Lung (tissue), 12 donors: ENCODE results near the gene MBP. TPM values are rescaled to one million over a fixed set of nuclear protein-coding genes. Genes with fewer than 3 reads are reported as not detected.

ENCODE experiments used
- ATAC-seq: fragments of 200-7000 bp; cut with Tn5 transposase; one replicate; pipeline ENCODE4 v1.9.1; 2020; ENCODE audit warnings: moderate number of reproducible peaks; ENCODE audit not compliant: insufficient read depth, low FRiP score
- DNase-seq, 3 donors: peaks; one replicate each; pipeline ENCODE4 v3.0.0-alpha.2; 2013 to 2017
- H3K27ac ChIP-seq, 2 donors: one replicate each; pipeline ENCODE4 v1.5.1; 2013; ENCODE audit warnings: mild to moderate bottlenecking in 2 of 2, moderate library complexity in 2 of 2, control low read depth in 1 of 2, inconsistent platforms in 1 of 2, low read depth in 1 of 2, low read length in 1 of 2
- H3K27me3 ChIP-seq, 3 donors: one replicate each; pipeline ENCODE4 v1.5.1; 2013; ENCODE audit warnings: low read length in 2 of 3; ENCODE audit not compliant: control insufficient read depth in 3 of 3, insufficient read depth in 3 of 3
- H3K36me3 ChIP-seq, 4 donors: one replicate each; pipeline ENCODE4 v1.5.1; 2013; ENCODE audit warnings: low read length in 4 of 4, mild to moderate bottlenecking in 1 of 4, moderate library complexity in 1 of 4; ENCODE audit not compliant: control insufficient read depth in 4 of 4, insufficient read depth in 4 of 4
- H3K4me1 ChIP-seq, 5 donors: one replicate each; pipeline ENCODE4 v1.5.1; 2013; ENCODE audit warnings: low read length in 5 of 5, mild to moderate bottlenecking in 2 of 5, moderate library complexity in 1 of 5; ENCODE audit not compliant: control insufficient read depth in 5 of 5, insufficient read depth in 5 of 5
- H3K4me3 ChIP-seq: one replicate; pipeline ENCODE4 v1.5.1; 2013; ENCODE audit warnings: mild to moderate bottlenecking, control low read depth, moderate library complexity
- H3K9ac ChIP-seq, 2 donors: one replicate each; pipeline ENCODE4 v1.5.1; 2013; ENCODE audit warnings: low read length in 2 of 2, control low read depth in 1 of 2; ENCODE audit not compliant: insufficient read depth in 1 of 2
- H3K9me3 ChIP-seq, 4 donors: one replicate each; pipeline ENCODE4 v1.5.1; 2013; ENCODE audit warnings: low read length in 3 of 4, mild to moderate bottlenecking in 1 of 4, moderate library complexity in 1 of 4; ENCODE audit not compliant: control insufficient read depth in 4 of 4, insufficient read depth in 3 of 4
- CTCF ChIP-seq: IDR thresholded peaks from 2 replicates; pipeline ENCODE4 v1.5.1; 2012; ENCODE audit warnings: mild to moderate bottlenecking; ENCODE audit errors: control extremely low read depth, extremely low read depth
- WGBS, 2 donors: extraction: QIAGEN DNeasy Blood & Tissue Kit; methylation state at CpG; one replicate each; pipeline ENCODE4 v1.1.7; 2013; 5-methylcytosine and 5-hydroxymethylcytosine counted together
- polyA plus RNA-seq, 2 donors: library from polyadenylated mRNA; stranded (reverse); fragments of 200-250 nt; gene quantifications; one replicate each; pipeline ENCODE4 v1.2.1, GENCODE V29; 2013
- total RNA-seq, 2 donors: library from RNA; depleted of rRNA in 1 of 2; stranded (reverse); fragments of >200 nt in 1 of 2; gene quantifications; one replicate each; pipeline ENCODE4 v1.2.1, GENCODE V29; 2014 to 2021
- donor health status: control.
- donor health status: control.
- donor health status: Bipolar disorder and iron deficiency.
- donor health status: healthy.
- donor health status: DM: yes; HTN: yes; CAD: no.

Gene MBP
- total and polyA plus RNA-seq, 4 donors, result 15.6 to 64.1 (median 30.9) TPM

GRCh38 chr18:77044866-77045664 lies 87.5 kb downstream of the MBP start:
- 82 to 89% methylated on average over 14 of the region's 14 CpGs for WGBS, 2 donors
- H3K36me3 ChIP-seq, result peaks cover 0 to 14% (median 0%) of the 10 kb centered on the region in 4 donors
- no peak for ATAC-seq
- no peak overlapping the region for H3K4me3 ChIP-seq
- H3K9me3 ChIP-seq, result no peaks in the 10 kb centered on the region
- no peaks in the 10 kb centered on the region for H3K4me1 ChIP-seq
- DNase-seq, result no peak
- no peak overlapping the region for H3K27ac ChIP-seq
- no peak overlapping the region for H3K9ac ChIP-seq
- TF ChIP-seq CTCF, result no peak
- H3K27me3 ChIP-seq, result peaks cover 0 to 2% (median 0%) of the 10 kb centered on the region in 3 donors

GRCh38 chr18:77043541-77044280 lies 88.9 kb downstream of the MBP start:
- Histone ChIP-seq H3K9ac (no peak overlapping the region), H3K27ac (no peak overlapping the region), H3K4me3 (no peak overlapping the region), H3K9me3 (no peaks in the 10 kb centered on the region), H3K4me1 (no peaks in the 10 kb centered on the region), H3K36me3 (peaks cover 0 to 14% (median 0%) of the 10 kb centered on the region in 4 donors), H3K27me3 (peaks cover 0 to 2% (median 0%) of the 10 kb centered on the region in 3 donors)
- no peak for DNase-seq
- no peak for TF ChIP-seq CTCF
- ATAC-seq, result no peak
- WGBS, 2 donors, result 94 to 97% methylated on average over 27 of the region's 27 CpGs

GRCh38 chr18:77042583-77042982 lies 90.0 kb downstream of the MBP start:
- no peaks in the 10 kb centered on the region for H3K9me3 ChIP-seq
- TF ChIP-seq CTCF, result no peak
- peaks cover 0 to 14% (median 0%) of the 10 kb centered on the region in 4 donors for H3K36me3 ChIP-seq
- WGBS, 2 donors, result 79 to 83% methylated on average over 10 of the region's 10 CpGs
- peaks cover 0 to 2% (median 0%) of the 10 kb centered on the region in 5 donors for H3K4me1 ChIP-seq
- peaks cover 0 to 7% (median 0%) of the 10 kb centered on the region in 3 donors for H3K27me3 ChIP-seq
- H3K27ac ChIP-seq, result no peak overlapping the region
- DNase-seq (no peak), ATAC-seq (no peak)
- no peak overlapping the region for H3K9ac ChIP-seq
- H3K4me3 ChIP-seq, result no peak overlapping the region
